Testis (tissue), 2 donors: ENCODE data around the gene CFAP221.

Experiments
- POLR2A ChIP-seq: fragments of 450-650 bp; IDR thresholded peaks from one replicate; pipeline ENCODE4 v1.6.1; 2017; ENCODE audit warnings: antibody characterized with exemption, mild to moderate bottlenecking, moderate library complexity
- TF ChIP-seq, protein P1 (sequence below), 3 experiments: fragments of 450-650 bp in 2 of 3; fragments of 200-600 bp in 1 of 3; sonication (generic) in 1 of 3; IDR thresholded peaks; one replicate each; pipeline ENCODE4 v1.5.1; 2016 to 2019; ENCODE audit warnings: antibody characterized with exemption in 3 of 3, mild to moderate bottlenecking in 2 of 3, moderate library complexity in 1 of 3

DNA sequence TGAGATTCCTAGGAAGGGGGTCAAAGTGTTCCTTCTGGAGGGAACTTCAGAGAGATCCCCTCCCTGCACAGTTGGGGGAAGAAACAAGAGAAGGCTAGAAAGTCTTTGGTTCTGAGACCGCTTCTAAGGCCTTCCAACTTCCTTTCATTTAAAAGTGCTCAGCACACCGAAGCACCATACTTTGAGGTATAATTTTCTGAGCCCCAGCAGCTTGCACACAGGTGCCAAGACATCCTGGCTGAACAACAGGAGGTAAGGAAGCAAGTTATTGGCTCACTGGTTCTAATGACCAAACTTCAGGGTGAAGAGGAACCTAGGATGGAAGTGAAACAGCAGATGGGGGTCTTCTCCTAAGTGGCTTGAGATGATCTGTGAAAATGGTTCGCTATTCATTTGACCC is 154.0 kb downstream of the CFAP221 start:
- TF ChIP-seq, protein P1, sequence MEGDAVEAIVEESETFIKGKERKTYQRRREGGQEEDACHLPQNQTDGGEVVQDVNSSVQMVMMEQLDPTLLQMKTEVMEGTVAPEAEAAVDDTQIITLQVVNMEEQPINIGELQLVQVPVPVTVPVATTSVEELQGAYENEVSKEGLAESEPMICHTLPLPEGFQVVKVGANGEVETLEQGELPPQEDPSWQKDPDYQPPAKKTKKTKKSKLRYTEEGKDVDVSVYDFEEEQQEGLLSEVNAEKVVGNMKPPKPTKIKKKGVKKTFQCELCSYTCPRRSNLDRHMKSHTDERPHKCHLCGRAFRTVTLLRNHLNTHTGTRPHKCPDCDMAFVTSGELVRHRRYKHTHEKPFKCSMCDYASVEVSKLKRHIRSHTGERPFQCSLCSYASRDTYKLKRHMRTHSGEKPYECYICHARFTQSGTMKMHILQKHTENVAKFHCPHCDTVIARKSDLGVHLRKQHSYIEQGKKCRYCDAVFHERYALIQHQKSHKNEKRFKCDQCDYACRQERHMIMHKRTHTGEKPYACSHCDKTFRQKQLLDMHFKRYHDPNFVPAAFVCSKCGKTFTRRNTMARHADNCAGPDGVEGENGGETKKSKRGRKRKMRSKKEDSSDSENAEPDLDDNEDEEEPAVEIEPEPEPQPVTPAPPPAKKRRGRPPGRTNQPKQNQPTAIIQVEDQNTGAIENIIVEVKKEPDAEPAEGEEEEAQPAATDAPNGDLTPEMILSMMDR (IDR thresholded peaks at IDR 0.05), result no peak
- no peak for TF ChIP-seq POLR2A
